ENCODE measurements around the gene SHISAL1.

SHISAL1 gene

GRCh38 chr22:44205516-44206329, 107.0 kb downstream of the SHISAL1 start:
- Mint-ChIP-seq H3K4me1 (peaks cover 55% of the 10 kb centered on the region), H3K27me3 (no peaks in the 10 kb centered on the region), H3K27ac (peak overlapping the region; percentile 35), H3K4me3 (no peak overlapping the region), H3K36me3 (peaks cover 52% of the 10 kb centered on the region), H3K9me3 (peaks cover 6% of the 10 kb centered on the region)
- ATAC-seq = no peak

GRCh38 chr22:44204739-44205515, 107.8 kb downstream of the SHISAL1 start:
- peaks cover 4% of the 10 kb centered on the region for H3K9me3 Mint-ChIP-seq
- peak; percentile 83 for ATAC-seq
- H3K4me3 Mint-ChIP-seq = no peak overlapping the region
- peak overlapping the region; percentile 35 for H3K27ac Mint-ChIP-seq
- H3K27me3 Mint-ChIP-seq = no peaks in the 10 kb centered on the region
- peaks cover 55% of the 10 kb centered on the region for H3K4me1 Mint-ChIP-seq
- H3K36me3 Mint-ChIP-seq = peaks cover 54% of the 10 kb centered on the region

DNA sequence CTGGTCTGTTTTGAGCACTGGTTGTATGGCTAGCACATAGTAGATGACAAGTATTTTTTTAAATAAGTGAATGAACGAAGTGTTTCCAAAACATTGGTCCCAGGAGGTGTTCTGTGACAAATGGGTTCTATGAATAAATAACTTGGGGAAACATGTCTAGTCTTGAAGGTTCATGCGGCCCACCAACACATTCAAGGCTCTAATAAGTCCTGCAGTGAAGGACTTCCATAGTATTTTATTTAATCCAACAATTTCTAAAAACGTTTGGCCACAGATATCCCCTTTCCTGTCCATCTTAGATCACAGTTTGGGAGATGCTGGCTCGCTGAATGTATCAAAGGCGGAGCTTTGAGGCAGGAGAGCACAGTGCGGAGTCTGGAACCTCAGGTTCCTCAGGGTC, 109.5 kb downstream of the SHISAL1 start:
- Mint-ChIP-seq H3K4me1 (peaks cover 50% of the 10 kb centered on the region), H3K9me3 (no peaks in the 10 kb centered on the region), H3K36me3 (peaks cover 61% of the 10 kb centered on the region), H3K4me3 (no peak overlapping the region), H3K27ac (no peak overlapping the region), H3K27me3 (no peaks in the 10 kb centered on the region)
- ATAC-seq = no peak

GRCh38 chr22:44202261-44202789, 110.4 kb downstream of the SHISAL1 start:
- Mint-ChIP-seq H3K4me1 (peaks cover 42% of the 10 kb centered on the region), H3K27ac (no peak overlapping the region), H3K36me3 (peaks cover 62% of the 10 kb centered on the region), H3K27me3 (no peaks in the 10 kb centered on the region), H3K4me3 (no peak overlapping the region), H3K9me3 (no peaks in the 10 kb centered on the region)
- ATAC-seq = no peak

DNA sequence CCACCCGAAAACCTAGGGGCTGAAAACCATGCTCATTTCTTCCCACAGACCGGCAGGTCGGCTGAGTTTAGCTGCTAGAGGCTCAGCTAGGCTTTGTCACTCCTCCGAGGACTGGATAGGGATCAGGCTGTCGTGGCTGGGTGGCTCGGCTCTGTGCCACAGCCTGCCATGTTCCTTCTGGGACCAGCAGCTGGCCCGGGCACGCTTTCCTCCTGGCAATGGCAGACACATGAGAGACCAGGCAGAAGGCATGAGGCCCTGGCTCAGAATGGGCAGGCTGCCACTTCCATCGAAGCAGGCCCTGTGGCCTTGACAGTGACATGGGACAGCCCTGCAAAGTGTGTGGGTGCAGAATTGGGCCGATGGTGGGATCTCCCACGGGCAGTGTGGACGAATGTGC, 111.1 kb downstream of the SHISAL1 start:
- no peak overlapping the region for H3K4me3 Mint-ChIP-seq
- H3K36me3 Mint-ChIP-seq = peaks cover 62% of the 10 kb centered on the region
- H3K27me3 Mint-ChIP-seq = no peaks in the 10 kb centered on the region
- no peaks in the 10 kb centered on the region for H3K9me3 Mint-ChIP-seq
- ATAC-seq = no peak
- H3K27ac Mint-ChIP-seq = no peak overlapping the region
- H3K4me1 Mint-ChIP-seq = peaks cover 42% of the 10 kb centered on the region

DNA sequence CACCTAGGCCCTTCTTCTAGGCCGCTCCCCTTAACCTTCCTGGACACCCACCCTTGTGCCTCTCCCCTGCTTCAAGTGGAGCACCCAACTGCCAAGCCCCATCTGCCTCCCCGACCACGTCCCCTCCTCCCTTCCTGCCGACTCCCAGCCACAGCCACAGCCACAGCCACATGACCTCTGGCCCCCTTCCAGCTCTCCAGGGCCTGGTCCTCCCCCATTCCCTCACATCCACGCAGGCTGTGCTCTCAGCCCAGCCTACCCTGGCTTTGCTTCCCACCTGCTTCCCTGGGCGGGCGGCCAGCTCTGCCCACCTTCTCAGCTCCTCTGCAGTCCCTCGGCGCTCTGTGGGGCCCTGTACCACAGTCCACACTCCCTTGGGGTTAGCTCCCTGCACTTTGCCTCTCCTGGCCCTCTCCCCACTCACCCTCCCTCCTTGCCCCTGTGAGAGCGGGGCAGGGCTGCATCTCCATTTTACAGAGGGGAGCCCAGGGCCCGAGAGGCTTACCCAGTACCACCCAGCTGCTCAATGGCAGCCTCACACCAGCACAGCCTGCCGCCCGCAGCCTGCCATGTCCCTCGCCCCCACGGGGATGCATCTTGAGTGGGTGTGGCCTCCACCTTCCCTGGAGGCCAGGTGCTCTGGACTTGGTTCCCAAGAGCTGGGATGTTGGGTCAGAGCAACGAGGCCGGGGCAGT, 111.7 kb downstream of the SHISAL1 start:
- H3K9me3 Mint-ChIP-seq = no peaks in the 10 kb centered on the region
- peaks cover 43% of the 10 kb centered on the region for H3K4me1 Mint-ChIP-seq
- no peak overlapping the region for H3K4me3 Mint-ChIP-seq
- peaks cover 62% of the 10 kb centered on the region for H3K36me3 Mint-ChIP-seq
- peak overlapping the region; percentile 47 for H3K27ac Mint-ChIP-seq
- no peak for ATAC-seq
- no peaks in the 10 kb centered on the region for H3K27me3 Mint-ChIP-seq

DNA sequence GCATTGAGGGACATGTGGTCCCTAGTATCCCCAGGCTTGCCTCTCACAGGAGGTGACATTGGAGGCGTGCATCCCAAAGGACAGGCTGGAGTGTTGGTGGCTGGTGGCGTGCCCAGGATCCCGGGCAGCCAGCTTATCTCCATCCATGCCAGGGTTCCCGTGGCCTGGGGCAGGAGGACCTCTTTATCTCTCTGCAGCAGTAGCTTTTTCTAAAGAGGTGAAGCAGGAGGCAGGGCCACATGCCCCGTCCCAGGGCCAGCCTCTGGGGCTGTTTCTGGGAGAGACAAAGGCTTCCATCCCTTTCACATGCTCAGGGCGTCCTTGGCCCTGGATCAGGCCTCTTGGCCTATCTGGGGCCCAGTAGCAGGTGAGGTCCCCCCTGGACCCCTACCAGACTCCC, 112.3 kb downstream of the SHISAL1 start:
- peaks cover 62% of the 10 kb centered on the region for H3K36me3 Mint-ChIP-seq
- no peak for ATAC-seq
- no peak overlapping the region for H3K4me3 Mint-ChIP-seq
- peaks cover 44% of the 10 kb centered on the region for H3K4me1 Mint-ChIP-seq
- no peaks in the 10 kb centered on the region for H3K27me3 Mint-ChIP-seq
- no peaks in the 10 kb centered on the region for H3K9me3 Mint-ChIP-seq
- no peak overlapping the region for H3K27ac Mint-ChIP-seq

GRCh38 chr22:44199866-44200265, 112.9 kb downstream of the SHISAL1 start:
- no peak overlapping the region for H3K4me3 Mint-ChIP-seq
- no peak for ATAC-seq
- no peaks in the 10 kb centered on the region for H3K27me3 Mint-ChIP-seq
- H3K27ac Mint-ChIP-seq = no peak overlapping the region
- peaks cover 63% of the 10 kb centered on the region for H3K36me3 Mint-ChIP-seq
- H3K4me1 Mint-ChIP-seq = peaks cover 44% of the 10 kb centered on the region
- H3K9me3 Mint-ChIP-seq = no peaks in the 10 kb centered on the region

- peaks cover 44% of the 10 kb centered on the region for H3K4me1 Mint-ChIP-seq
- H3K27me3 Mint-ChIP-seq = no peaks in the 10 kb centered on the region
- peaks cover 6% of the 10 kb centered on the region for H3K9me3 Mint-ChIP-seq
- ATAC-seq = no peak
- H3K4me3 Mint-ChIP-seq = no peak overlapping the region
- no peak overlapping the region for H3K27ac Mint-ChIP-seq
- H3K36me3 Mint-ChIP-seq = peaks cover 65% of the 10 kb centered on the region
These were observed 113.6 kb downstream of the SHISAL1 start for GRCh38 chr22:44199164-44199563.

DNA sequence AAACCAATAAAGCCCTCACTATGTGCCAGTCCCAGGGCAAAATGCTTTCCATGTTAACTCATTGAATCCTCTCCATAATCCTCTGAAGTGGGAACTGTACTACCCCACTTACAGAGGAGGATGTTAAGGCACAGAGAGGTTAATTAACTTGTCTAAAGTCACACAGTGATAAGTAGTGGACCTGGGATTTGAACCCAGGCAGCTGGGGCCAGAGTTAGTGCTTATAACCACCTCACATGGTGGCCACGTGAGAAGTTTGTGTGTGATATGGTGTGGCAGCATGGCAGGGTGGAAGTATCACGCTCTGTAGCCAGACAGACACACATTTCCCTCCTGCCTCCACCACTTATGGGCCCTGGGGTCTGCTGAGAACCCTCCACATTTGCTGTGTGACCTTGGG, 115.5 kb downstream of the SHISAL1 start:
- ATAC-seq = no peak
- Mint-ChIP-seq H3K27me3 (no peaks in the 10 kb centered on the region), H3K27ac (no peak overlapping the region), H3K4me1 (peaks cover 56% of the 10 kb centered on the region), H3K9me3 (peaks cover 6% of the 10 kb centered on the region), H3K4me3 (no peak overlapping the region), H3K36me3 (peaks cover 64% of the 10 kb centered on the region)

DNA sequence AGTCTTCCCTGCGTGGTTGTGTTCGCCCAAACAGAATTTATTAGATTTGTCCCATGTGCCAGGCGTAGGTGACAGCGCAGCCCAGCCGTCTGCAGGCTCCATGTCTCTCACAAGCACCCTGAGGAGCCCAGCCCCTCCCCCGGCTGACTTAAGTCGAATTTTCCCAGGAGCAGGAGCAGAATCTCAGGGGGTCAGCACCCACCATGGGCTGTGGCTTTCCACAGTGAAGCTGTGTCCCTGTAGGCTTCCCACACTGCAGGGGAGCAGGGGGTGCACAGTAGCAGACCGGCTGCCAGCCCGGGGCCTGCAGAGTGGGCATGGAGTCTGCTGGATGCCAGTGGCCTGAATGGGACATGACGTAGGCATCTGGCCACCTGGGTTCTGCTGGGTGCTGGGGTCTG, 116.0 kb downstream of the SHISAL1 start:
- H3K27me3 Mint-ChIP-seq = no peaks in the 10 kb centered on the region
- ATAC-seq = no peak
- H3K4me3 Mint-ChIP-seq = no peak overlapping the region
- H3K27ac Mint-ChIP-seq = no peak overlapping the region
- H3K4me1 Mint-ChIP-seq = peaks cover 58% of the 10 kb centered on the region
- H3K36me3 Mint-ChIP-seq = peaks cover 58% of the 10 kb centered on the region
- peaks cover 6% of the 10 kb centered on the region for H3K9me3 Mint-ChIP-seq

GRCh38 chr22:44196241-44196640, 116.5 kb downstream of the SHISAL1 start:
- Mint-ChIP-seq H3K4me1 (peaks cover 61% of the 10 kb centered on the region), H3K36me3 (peaks cover 53% of the 10 kb centered on the region), H3K27me3 (no peaks in the 10 kb centered on the region), H3K27ac (no peak overlapping the region), H3K4me3 (no peak overlapping the region), H3K9me3 (peaks cover 6% of the 10 kb centered on the region)
- ATAC-seq = no peak

GRCh38 chr22:44195189-44195871, 117.4 kb downstream of the SHISAL1 start:
- H3K4me1 Mint-ChIP-seq = peaks cover 65% of the 10 kb centered on the region
- ATAC-seq = peak; percentile 43
- peaks cover 6% of the 10 kb centered on the region for H3K9me3 Mint-ChIP-seq
- H3K4me3 Mint-ChIP-seq = no peak overlapping the region
- H3K27me3 Mint-ChIP-seq = no peaks in the 10 kb centered on the region
- peaks cover 46% of the 10 kb centered on the region for H3K36me3 Mint-ChIP-seq
- H3K27ac Mint-ChIP-seq = peak overlapping the region; percentile 1

- no peak for ATAC-seq
- Mint-ChIP-seq H3K4me3 (no peak overlapping the region), H3K27me3 (no peaks in the 10 kb centered on the region), H3K4me1 (peaks cover 70% of the 10 kb centered on the region), H3K36me3 (peaks cover 40% of the 10 kb centered on the region), H3K9me3 (peaks cover 6% of the 10 kb centered on the region), H3K27ac (peak overlapping the region; percentile 1)
These were observed 118.2 kb downstream of the SHISAL1 start for GRCh38 chr22:44194569-44194968.
